K562 (cell line): ENCODE measurements around the gene BNIPL. TPM values are rescaled to one million over a fixed set of nuclear protein-coding genes. Genes with fewer than 3 reads are reported as not detected.

ENCODE experiments used
- CEBPB ChIP-seq: fragments of 450-650 bp; IDR thresholded peaks from 2 replicates; pipeline ENCODE4 v1.6.1; 2016; ENCODE audit warnings: missing genetic modification characterization, missing compliant biosample characterization
- DPF2 ChIP-seq: fragments of 450-650 bp; IDR thresholded peaks from 2 replicates; pipeline ENCODE4 v1.6.1; 2016
- FOXP1 ChIP-seq: sonication (generic); formaldehyde crosslinking; IDR thresholded peaks from 2 replicates; pipeline ENCODE4 v1.8.0; 2022; ENCODE audit warnings: mild to moderate bottlenecking, missing genetic modification reagents
- HLTF ChIP-seq: fragments of 450-650 bp; IDR thresholded peaks from 2 replicates; pipeline ENCODE4 v1.6.1; 2016
- MEIS2 ChIP-seq: fragments of 450-650 bp; IDR thresholded peaks from 2 replicates; pipeline ENCODE4 v1.6.1; 2014; ENCODE audit warnings: mild to moderate bottlenecking; ENCODE audit not compliant: partially characterized antibody
- PBX2 ChIP-seq, 2 experiments: IDR thresholded peaks in 1 of 2; conservative IDR thresholded peaks in 1 of 2; 2 replicates each; pipeline ENCODE4 v1.6.1; 2016; ENCODE audit warnings: low read depth in 2 of 2, mild to moderate bottlenecking in 1 of 2, missing compliant biosample characterization in 1 of 2, missing genetic modification characterization in 1 of 2, moderate library complexity in 1 of 2
- PHF20 ChIP-seq: fragments of 450-650 bp; IDR thresholded peaks from 2 replicates; pipeline ENCODE4 v1.6.1; 2018; ENCODE audit not compliant: partially characterized antibody
- PML ChIP-seq: IDR thresholded peaks from 2 replicates; pipeline ENCODE4 v1.6.1; 2012; ENCODE audit warnings: low read length, inconsistent platforms
- POLR2A ChIP-seq: fragments of 450-650 bp; conservative IDR thresholded peaks from 2 replicates; pipeline ENCODE4 v1.6.1; 2016
- POLR2AphosphoS2 ChIP-seq: IDR thresholded peaks from 2 replicates; pipeline ENCODE4 v1.6.1; 2012; ENCODE audit warnings: low read length, improper control_type of control experiment
- POLR2G ChIP-seq: fragments of 200-400 bp; formaldehyde crosslinking; IDR thresholded peaks from 2 replicates; pipeline ENCODE4 v1.6.1; 2017; ENCODE audit warnings: low read depth, mild to moderate bottlenecking, antibody characterized with exemption, low read length, moderate library complexity
- POLR3A ChIP-seq: IDR thresholded peaks from 2 replicates; pipeline ENCODE4 v1.6.1; 2011; ENCODE audit warnings: borderline replicate concordance, mild to moderate bottlenecking, moderate library complexity; ENCODE audit not compliant: insufficient read length, insufficient read depth; ENCODE audit errors: extremely low read depth
- SMARCE1 ChIP-seq: fragments of 450-650 bp; IDR thresholded peaks from 2 replicates; pipeline ENCODE4 v1.7.1; 2016; ENCODE audit warnings: mild to moderate bottlenecking
- SOX6 ChIP-seq: fragments of 450-650 bp; IDR thresholded peaks from 2 replicates; pipeline ENCODE4 v1.6.1; 2014; ENCODE audit warnings: mild to moderate bottlenecking
- SUPT5H ChIP-seq: fragments of 450-650 bp; IDR thresholded peaks from 2 replicates; pipeline ENCODE4 v1.6.1; 2016
- TAL1 ChIP-seq: fragments of 450-650 bp; IDR thresholded peaks from 2 replicates; pipeline ENCODE4 v1.6.1; 2016; ENCODE audit warnings: mild to moderate bottlenecking
- TCF3 ChIP-seq: sonication (generic); formaldehyde crosslinking; IDR thresholded peaks from 2 replicates; pipeline ENCODE4 v1.4.0; 2020; ENCODE audit warnings: mild to moderate bottlenecking, missing genetic modification reagents
- ZNF232 ChIP-seq: sonication (generic); formaldehyde crosslinking; IDR thresholded peaks from 2 replicates; pipeline ENCODE4 v1.8.0; 2022; ENCODE audit warnings: mild to moderate bottlenecking, missing genetic modification reagents
- ZNF3 ChIP-seq: fragments of 250-450 bp; sonication (Bioruptor Pico); IDR thresholded peaks from 2 replicates; pipeline ENCODE4 v1.5.0; 2021; ENCODE audit warnings: mild to moderate bottlenecking, moderate library complexity
- ZNF507 ChIP-seq: conservative IDR thresholded peaks from 2 replicates; pipeline ENCODE4 v1.6.1; 2017; ENCODE audit warnings: missing genetic modification characterization, missing compliant biosample characterization
- ZNF696 ChIP-seq: fragments of 250-450 bp; sonication (Bioruptor Pico); conservative IDR thresholded peaks from 2 replicates; pipeline ENCODE4 v1.4.0; 2020; ENCODE audit warnings: mild to moderate bottlenecking, moderate library complexity
- polyA plus RNA-seq, 8 experiments: library from polyadenylated mRNA; depleted of rRNA in 4 of 8; stranded (reverse) in 5 of 8; unstranded in 3 of 8; fragments of >200 nt; fragmentation: Nextera tagmentation in 2 of 8; fragmentation: Illumina TruSeq in 1 of 8; extraction: Ambion mirVana in 2 of 8; extraction: Trizol in 1 of 8; gene quantifications; 2 replicates each; pipeline versions ENCODE4 v1.2.1 to v1.2.3, GENCODE V29; 2011 to 2014; ENCODE audit warnings: inconsistent platforms in 1 of 8, missing spikeins in 1 of 8
- total RNA-seq, 7 experiments: library from RNA; depleted of rRNA in 6 of 7; stranded (reverse); fragments of >200 nt in 6 of 7; fragmentation: Illumina TruSeq in 2 of 7; extraction: Trizol in 2 of 7; gene quantifications; 2 replicates each; pipeline versions ENCODE4 v1.2.1 to v1.2.3, GENCODE V29; 2011 to 2021; ENCODE audit warnings: low replicate concordance in 1 of 7
- TF ChIP-seq, protein P1 (sequence below): sonication (generic); formaldehyde crosslinking; IDR thresholded peaks from 2 replicates; pipeline ENCODE4 v1.8.1; 2022; ENCODE audit warnings: missing genetic modification reagents
- TF ChIP-seq, protein P2 (sequence below): fragments of 450-650 bp; IDR thresholded peaks from 2 replicates; pipeline ENCODE4 v1.6.1; 2017; ENCODE audit warnings: antibody characterized with exemption
- TF ChIP-seq, protein P3 (sequence below): fragments of 450-650 bp; IDR thresholded peaks from 2 replicates; pipeline ENCODE4 v1.6.1; 2016; ENCODE audit warnings: missing biosample characterization, missing genetic modification characterization

BNIPL gene
- total and polyA plus RNA-seq, 9 of the 15 experiments (the other 6 are each of a cell fraction or from before 2014, with no cell fraction given) = 0.08 to 1.4 (median 0.68) TPM

- TF ChIP-seq POLR2AphosphoS2 (peak; percentile 73; the same call in 1 of the 2 replicates), FOXP1 (CRISPR knock-in tag) (no peak), POLR2G (peak; percentile 3; the same call in 1 of the 2 replicates), SUPT5H (peak; percentile 54; the same call in 1 of the 2 replicates), ZNF696 (CRISPR knock-in tag) (0 out of 2 replicates have a peak, but pooled peaks have one; percentile 29), POLR2A (peak; percentile 65), DPF2 (peak; percentile 35; the same call in 1 of the 2 replicates), PML (0 out of 2 replicates have a peak, but pooled peaks have one; percentile 14), TCF3 (peak; percentile 64), SMARCE1 (0 out of 2 replicates have a peak, but pooled peaks have one; percentile 17), SOX6 (no peak), POLR3A (no peak), ZNF507 (no peak), CEBPB (tag) (no peak), ZNF232 (CRISPR knock-in tag) (no peak), MEIS2 (peak; percentile 32), PBX2 (CRISPR knock-in tag; IDR thresholded peaks at IDR 0.05; ENCODE audit: low read depth) (no peak), PBX2 (tag; conservative IDR thresholded peaks at IDR 0.05; ENCODE audit: low read depth) (0 out of 2 replicates have a peak, but pooled peaks have one; percentile 24), PHF20 (no peak), HLTF (0 out of 2 replicates have a peak, but pooled peaks have one; percentile 12), ZNF3 (CRISPR knock-in tag) (no peak), TAL1 (peak; percentile 56; the same call in 1 of the 2 replicates)
- TF ChIP-seq, protein P1, sequence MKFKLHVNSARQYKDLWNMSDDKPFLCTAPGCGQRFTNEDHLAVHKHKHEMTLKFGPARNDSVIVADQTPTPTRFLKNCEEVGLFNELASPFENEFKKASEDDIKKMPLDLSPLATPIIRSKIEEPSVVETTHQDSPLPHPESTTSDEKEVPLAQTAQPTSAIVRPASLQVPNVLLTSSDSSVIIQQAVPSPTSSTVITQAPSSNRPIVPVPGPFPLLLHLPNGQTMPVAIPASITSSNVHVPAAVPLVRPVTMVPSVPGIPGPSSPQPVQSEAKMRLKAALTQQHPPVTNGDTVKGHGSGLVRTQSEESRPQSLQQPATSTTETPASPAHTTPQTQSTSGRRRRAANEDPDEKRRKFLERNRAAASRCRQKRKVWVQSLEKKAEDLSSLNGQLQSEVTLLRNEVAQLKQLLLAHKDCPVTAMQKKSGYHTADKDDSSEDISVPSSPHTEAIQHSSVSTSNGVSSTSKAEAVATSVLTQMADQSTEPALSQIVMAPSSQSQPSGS (CRISPR knock-in tag) = no peak
- TF ChIP-seq, protein P2, sequence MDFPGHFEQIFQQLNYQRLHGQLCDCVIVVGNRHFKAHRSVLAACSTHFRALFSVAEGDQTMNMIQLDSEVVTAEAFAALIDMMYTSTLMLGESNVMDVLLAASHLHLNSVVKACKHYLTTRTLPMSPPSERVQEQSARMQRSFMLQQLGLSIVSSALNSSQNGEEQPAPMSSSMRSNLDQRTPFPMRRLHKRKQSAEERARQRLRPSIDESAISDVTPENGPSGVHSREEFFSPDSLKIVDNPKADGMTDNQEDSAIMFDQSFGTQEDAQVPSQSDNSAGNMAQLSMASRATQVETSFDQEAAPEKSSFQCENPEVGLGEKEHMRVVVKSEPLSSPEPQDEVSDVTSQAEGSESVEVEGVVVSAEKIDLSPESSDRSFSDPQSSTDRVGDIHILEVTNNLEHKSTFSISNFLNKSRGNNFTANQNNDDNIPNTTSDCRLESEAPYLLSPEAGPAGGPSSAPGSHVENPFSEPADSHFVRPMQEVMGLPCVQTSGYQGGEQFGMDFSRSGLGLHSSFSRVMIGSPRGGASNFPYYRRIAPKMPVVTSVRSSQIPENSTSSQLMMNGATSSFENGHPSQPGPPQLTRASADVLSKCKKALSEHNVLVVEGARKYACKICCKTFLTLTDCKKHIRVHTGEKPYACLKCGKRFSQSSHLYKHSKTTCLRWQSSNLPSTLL = no peak
- TF ChIP-seq, protein P3, sequence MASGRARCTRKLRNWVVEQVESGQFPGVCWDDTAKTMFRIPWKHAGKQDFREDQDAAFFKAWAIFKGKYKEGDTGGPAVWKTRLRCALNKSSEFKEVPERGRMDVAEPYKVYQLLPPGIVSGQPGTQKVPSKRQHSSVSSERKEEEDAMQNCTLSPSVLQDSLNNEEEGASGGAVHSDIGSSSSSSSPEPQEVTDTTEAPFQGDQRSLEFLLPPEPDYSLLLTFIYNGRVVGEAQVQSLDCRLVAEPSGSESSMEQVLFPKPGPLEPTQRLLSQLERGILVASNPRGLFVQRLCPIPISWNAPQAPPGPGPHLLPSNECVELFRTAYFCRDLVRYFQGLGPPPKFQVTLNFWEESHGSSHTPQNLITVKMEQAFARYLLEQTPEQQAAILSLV (tag) = no peak
These were observed 15.1 kb downstream of the BNIPL start (continued) for GRCh38 chr1:151051356-151052009.
